NCI-H748 (cell line): ENCODE results near the gene PTAFR.

ENCODE experiments used
- DNase-seq: peaks from one replicate; lab custom pipeline; 2025; ENCODE audit not compliant: unreplicated experiment; lab: John Stamatoyannopoulos, UW

PTAFR gene

GRCh38 chr1:28176492-28177470, at the start of gene PTAFR:
Gene PTAFR (minus strand): TSS chr1:28176690. CDS start chr1:28151021, 25,669 bp downstream.
- DNase-seq = no peak

GRCh38 chr1:28213315-28213714, 36.8 kb upstream of the PTAFR start:
- no peak for DNase-seq

GRCh38 chr1:28209700-28210099, 33.2 kb upstream of the PTAFR start:
- DNase-seq = no peak

- peak; percentile 36 for DNase-seq
Measured at GRCh38 chr1:28208818-28209441, 32.4 kb upstream of the PTAFR start.

- DNase-seq = no peak
Measured at GRCh38 chr1:28205243-28205642, 28.8 kb upstream of the PTAFR start.

- DNase-seq = no peak
Measured at GRCh38 chr1:28200234-28200873, 23.9 kb upstream of the PTAFR start.

- no peak for DNase-seq
Measured at GRCh38 chr1:28199328-28200233, 23.1 kb upstream of the PTAFR start.

GRCh38 chr1:28197682-28198415, 21.4 kb upstream of the PTAFR start:
- no peak for DNase-seq

GRCh38 chr1:28196330-28196729, 19.8 kb upstream of the PTAFR start:
- DNase-seq = no peak

- DNase-seq = no peak
Measured at GRCh38 chr1:28195780-28196179, 19.3 kb upstream of the PTAFR start.

- no peak for DNase-seq
Measured at GRCh38 chr1:28194326-28195035, 18.0 kb upstream of the PTAFR start.

GRCh38 chr1:28193701-28194161, 17.2 kb upstream of the PTAFR start:
- DNase-seq = no peak

- no peak for DNase-seq
Measured at GRCh38 chr1:28190996-28191645, 14.6 kb upstream of the PTAFR start.

GRCh38 chr1:28190337-28190979, 14.0 kb upstream of the PTAFR start:
- no peak for DNase-seq

- DNase-seq = no peak
Measured at GRCh38 chr1:28185071-28185470, 8.6 kb upstream of the PTAFR start.

GRCh38 chr1:28180306-28181305, 4.1 kb upstream of the PTAFR start:
- no peak for DNase-seq
